ENCODE data around the gene TIMP2. TPM values are rescaled to one million over a fixed set of nuclear protein-coding genes. Genes with fewer than 3 reads are reported as not detected.

TIMP2 gene
- total RNA-seq, 1 experiment from 2014 or later, result 29.0 TPM

- no peaks in the 10 kb centered on the region for H3K27me3 ChIP-seq (ENCODE audit: insufficient read depth, low read length)
- no peak overlapping the region for H4K5ac ChIP-seq (ENCODE audit: insufficient read length, low read depth, low read length)
- no peaks in the 10 kb centered on the region for H3K23me2 ChIP-seq (ENCODE audit: insufficient read length, low read depth, low read length, poor library complexity, severe bottlenecking)
- H2BK20ac ChIP-seq (ENCODE audit: low read depth, low read length, poor library complexity, severe bottlenecking), result no peak overlapping the region
- H3K14ac ChIP-seq (ENCODE audit: insufficient read depth, low read length), result no peak overlapping the region
- no peak overlapping the region for H3K56ac ChIP-seq (ENCODE audit: insufficient read length, low read depth, low read length)
- no peak overlapping the region for H2AFZ ChIP-seq (ENCODE audit: low read length)
- Mint-ChIP-seq H3K4me1 (no peaks in the 10 kb centered on the region), H3K36me3 (ENCODE audit: insufficient read depth in 1 of 3, low read depth in 3 of 3) (peaks cover 62 to 95% (median 94%) of the 10 kb centered on the region in 3 experiments), H3K4me3 (no peak overlapping the region), H3K27me3 (ENCODE audit: low read depth) (no peaks in the 10 kb centered on the region), H3K9me3 (no peaks in the 10 kb centered on the region), H3K27ac (no peak overlapping the region; a peak in 1 of 7 replicates)
- H3K4ac ChIP-seq (ENCODE audit: low read depth, low read length), result no peak overlapping the region
- H4K20me1 ChIP-seq (ENCODE audit: control insufficient read depth, insufficient read depth, insufficient read length), result no peaks in the 10 kb centered on the region
- no peak overlapping the region for H4K91ac ChIP-seq (ENCODE audit: insufficient read length, low read depth, low read length)
- H3K79me2 ChIP-seq (ENCODE audit: insufficient read depth, low read length), result peaks cover 3% of the 10 kb centered on the region; the same call in 1 of the 2 replicates
- H4K8ac ChIP-seq (replicated peaks; ENCODE audit: insufficient read length, low read depth, low read length), result no peak overlapping the region
- TF ChIP-seq CTCF (conservative IDR thresholded peaks at IDR 0.05), result no peak
- no peaks in the 10 kb centered on the region for H3K9me3 ChIP-seq (ENCODE audit: control insufficient read depth, low read depth, low read length)
- no peak overlapping the region for H3K27ac ChIP-seq (ENCODE audit: insufficient read length, low read depth, low read length)
- H3K79me1 ChIP-seq (ENCODE audit: insufficient read depth, low read depth, low read length, poor library complexity, severe bottlenecking), result peaks cover 2% of the 10 kb centered on the region
- no CpG with 5 or more reads among the region's 15 CpGs for WGBS (ENCODE audit: extremely low coverage, insufficient read length, low lambda C conversion rate)
- H2BK5ac ChIP-seq (ENCODE audit: insufficient read length, low read length), result no peak overlapping the region
- H2BK15ac ChIP-seq (ENCODE audit: low read depth, low read length), result no peak overlapping the region
- H3K23ac ChIP-seq (ENCODE audit: insufficient read length, low read depth, low read length), result no peak overlapping the region
- H3K4me2 ChIP-seq (ENCODE audit: insufficient read depth, insufficient read length, low read length), result no peak overlapping the region
- no peak overlapping the region for H2AK5ac ChIP-seq (ENCODE audit: insufficient read length, low read length)
- H2BK120ac ChIP-seq (ENCODE audit: low read depth, low read length, poor library complexity, severe bottlenecking), result no peak overlapping the region
- no peak for DNase-seq
- no peaks in the 10 kb centered on the region for H3K4me1 ChIP-seq (ENCODE audit: insufficient read depth, low read length)
- H3K18ac ChIP-seq (ENCODE audit: insufficient read length, low read depth, low read length), result no peak overlapping the region
- no peak overlapping the region for H2BK12ac ChIP-seq (ENCODE audit: insufficient read length, low read depth, low read length)
- no peak overlapping the region for H3T11ph ChIP-seq (ENCODE audit: low read length)
- H3K9ac ChIP-seq (ENCODE audit: extremely low read depth, insufficient read length, low read length), result no peak overlapping the region
Measured at GRCh38 chr17:78831688-78832540, 93.3 kb downstream of the TIMP2 start.

Data from H9 (cell line).